ENCODE results near the gene CCDC197.

CCDC197 gene

GRCh38 chr14:94020267-94020666 is 23.2 kb downstream of the CCDC197 start:
- Histone ChIP-seq H3K4me2 (ENCODE audit: low read length) (no peak overlapping the region), H3K36me3 (ENCODE audit: insufficient read depth, low read length) (no peaks in the 10 kb centered on the region), H3K79me2 (ENCODE audit: insufficient read depth, low read length) (no peaks in the 10 kb centered on the region), H3K27ac (ENCODE audit: low read depth, low read length, poor library complexity, severe bottlenecking) (no peak overlapping the region), H3K27me3 (ENCODE audit: insufficient read depth, low read length) (peaks cover 12% of the 10 kb centered on the region), H3K4me1 (ENCODE audit: insufficient read depth, low read length, severe bottlenecking) (no peaks in the 10 kb centered on the region), H3K4me3 (ENCODE audit: low read depth, low read length, poor library complexity, severe bottlenecking) (no peak overlapping the region), H3K9ac (ENCODE audit: low read length) (no peak overlapping the region), H3K9me2 (ENCODE audit: low read depth, low read length) (no peaks in the 10 kb centered on the region), H3K9me3 (ENCODE audit: low read length) (no peaks in the 10 kb centered on the region), H4K20me1 (ENCODE audit: insufficient read depth, low read length) (no peaks in the 10 kb centered on the region), H2AFZ (ENCODE audit: low read length) (no peak overlapping the region), H3F3A (ENCODE audit: insufficient read depth, low read length) (no peaks in the 10 kb centered on the region)
- TF ChIP-seq, protein P1, sequence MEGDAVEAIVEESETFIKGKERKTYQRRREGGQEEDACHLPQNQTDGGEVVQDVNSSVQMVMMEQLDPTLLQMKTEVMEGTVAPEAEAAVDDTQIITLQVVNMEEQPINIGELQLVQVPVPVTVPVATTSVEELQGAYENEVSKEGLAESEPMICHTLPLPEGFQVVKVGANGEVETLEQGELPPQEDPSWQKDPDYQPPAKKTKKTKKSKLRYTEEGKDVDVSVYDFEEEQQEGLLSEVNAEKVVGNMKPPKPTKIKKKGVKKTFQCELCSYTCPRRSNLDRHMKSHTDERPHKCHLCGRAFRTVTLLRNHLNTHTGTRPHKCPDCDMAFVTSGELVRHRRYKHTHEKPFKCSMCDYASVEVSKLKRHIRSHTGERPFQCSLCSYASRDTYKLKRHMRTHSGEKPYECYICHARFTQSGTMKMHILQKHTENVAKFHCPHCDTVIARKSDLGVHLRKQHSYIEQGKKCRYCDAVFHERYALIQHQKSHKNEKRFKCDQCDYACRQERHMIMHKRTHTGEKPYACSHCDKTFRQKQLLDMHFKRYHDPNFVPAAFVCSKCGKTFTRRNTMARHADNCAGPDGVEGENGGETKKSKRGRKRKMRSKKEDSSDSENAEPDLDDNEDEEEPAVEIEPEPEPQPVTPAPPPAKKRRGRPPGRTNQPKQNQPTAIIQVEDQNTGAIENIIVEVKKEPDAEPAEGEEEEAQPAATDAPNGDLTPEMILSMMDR (IDR thresholded peaks at IDR 0.05; ENCODE audit: low read length), result no peak
- TF ChIP-seq EZH2 (IDR thresholded peaks at IDR 0.05; ENCODE audit: borderline replicate concordance, low read length), result no peak

GRCh38 chr14:94021001-94021400 is 23.9 kb downstream of the CCDC197 start:
- H3K79me2 ChIP-seq (ENCODE audit: insufficient read depth, low read length), result no peaks in the 10 kb centered on the region
- no peak overlapping the region for H3K27ac ChIP-seq (ENCODE audit: low read depth, low read length, poor library complexity, severe bottlenecking)
- peaks cover 6% of the 10 kb centered on the region; the same call in 1 of the 2 replicates for H3K27me3 ChIP-seq (ENCODE audit: insufficient read depth, low read length)
- no peak overlapping the region for H3K4me2 ChIP-seq (ENCODE audit: low read length)
- peaks cover 4% of the 10 kb centered on the region for H3K4me1 ChIP-seq (ENCODE audit: insufficient read depth, low read length, severe bottlenecking)
- no peak overlapping the region for H3K4me3 ChIP-seq (ENCODE audit: low read depth, low read length, poor library complexity, severe bottlenecking)
- no peaks in the 10 kb centered on the region for H3K9me2 ChIP-seq (ENCODE audit: low read depth, low read length)
- H3K36me3 ChIP-seq (ENCODE audit: insufficient read depth, low read length), result no peaks in the 10 kb centered on the region
- H2AFZ ChIP-seq (ENCODE audit: low read length), result no peak overlapping the region
- no peaks in the 10 kb centered on the region for H3F3A ChIP-seq (ENCODE audit: insufficient read depth, low read length)
- TF ChIP-seq, protein P1 (IDR thresholded peaks at IDR 0.05; ENCODE audit: low read length), result no peak
- no peak for TF ChIP-seq EZH2 (IDR thresholded peaks at IDR 0.05; ENCODE audit: borderline replicate concordance, low read length)
- no peaks in the 10 kb centered on the region for H4K20me1 ChIP-seq (ENCODE audit: insufficient read depth, low read length)
- no peaks in the 10 kb centered on the region for H3K9me3 ChIP-seq (ENCODE audit: low read length)
- H3K9ac ChIP-seq (ENCODE audit: low read length), result no peak overlapping the region

DNA sequence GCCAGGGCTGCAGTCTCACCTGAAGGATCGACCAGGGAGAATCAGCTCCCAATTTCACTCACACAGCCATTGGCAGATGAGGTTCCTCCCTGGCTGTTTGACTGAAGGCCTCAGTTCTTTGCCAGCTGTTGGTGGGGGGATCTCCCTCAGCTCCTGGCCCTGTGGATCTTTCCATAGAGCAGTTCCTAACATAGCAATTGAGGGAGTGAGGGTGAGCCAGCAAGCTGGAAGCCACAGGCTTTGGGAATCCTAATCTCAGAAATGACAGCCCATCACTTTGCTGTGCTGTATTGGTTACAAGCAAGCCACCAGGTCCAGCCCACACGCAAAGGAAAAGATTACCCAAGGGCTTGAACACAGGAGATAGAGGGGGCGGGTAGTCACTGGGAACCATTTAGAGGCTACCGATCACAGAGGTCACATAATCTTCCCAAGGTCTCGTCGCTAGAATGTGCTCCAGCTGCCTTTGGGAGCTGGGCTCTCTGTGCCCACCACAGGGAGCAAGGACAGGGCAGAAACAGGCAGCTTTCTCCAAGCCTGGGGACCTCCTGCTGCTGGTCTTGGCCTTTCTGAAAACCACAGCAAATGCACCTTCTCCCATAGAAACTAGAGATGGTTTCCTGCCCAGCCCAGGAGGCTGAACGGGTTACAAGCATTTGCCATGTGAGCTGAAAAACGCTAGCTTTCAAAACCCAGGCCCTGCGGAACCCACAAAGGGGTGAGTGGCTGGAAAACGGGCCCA is 24.5 kb downstream of the CCDC197 start:
- Histone ChIP-seq H3K4me3 (ENCODE audit: low read depth, low read length, poor library complexity, severe bottlenecking) (no peak overlapping the region), H3K79me2 (ENCODE audit: insufficient read depth, low read length) (no peaks in the 10 kb centered on the region), H3K4me2 (ENCODE audit: low read length) (no peak overlapping the region), H3K27ac (ENCODE audit: low read depth, low read length, poor library complexity, severe bottlenecking) (no peak overlapping the region), H3K9ac (ENCODE audit: low read length) (no peak overlapping the region), H4K20me1 (ENCODE audit: insufficient read depth, low read length) (no peaks in the 10 kb centered on the region), H3K27me3 (ENCODE audit: insufficient read depth, low read length) (peaks cover 6% of the 10 kb centered on the region; the same call in 1 of the 2 replicates), H3K9me2 (ENCODE audit: low read depth, low read length) (no peaks in the 10 kb centered on the region), H3K9me3 (ENCODE audit: low read length) (no peaks in the 10 kb centered on the region), H3K36me3 (ENCODE audit: insufficient read depth, low read length) (no peaks in the 10 kb centered on the region), H2AFZ (ENCODE audit: low read length) (no peak overlapping the region), H3K4me1 (ENCODE audit: insufficient read depth, low read length, severe bottlenecking) (peaks cover 6% of the 10 kb centered on the region), H3F3A (ENCODE audit: insufficient read depth, low read length) (no peaks in the 10 kb centered on the region)
- TF ChIP-seq, protein P1 (IDR thresholded peaks at IDR 0.05; ENCODE audit: low read length), result no peak
- no peak for TF ChIP-seq EZH2 (IDR thresholded peaks at IDR 0.05; ENCODE audit: borderline replicate concordance, low read length)

Measured in OCI-LY1 (cell line).